Ammon's horn (tissue), 1 donor: ENCODE results near the gene BBX.

Source experiments
- DNase-seq: peaks from one replicate; pipeline ENCODE4 v3.0.0-alpha.2; 2016; ENCODE audit warnings: low spot score

BBX gene

GRCh38 chr3:107522510-107523288 lies at the start of gene BBX:
Gene BBX (plus strand): TSS chr3:107522962. CDS start chr3:107710461, 187,499 bp downstream.
- peak; percentile 96 for DNase-seq

GRCh38 chr3:107476462-107476861 lies 46.3 kb upstream of the BBX start:
- DNase-seq, result no peak

GRCh38 chr3:107487490-107487889 lies 35.3 kb upstream of the BBX start:
- DNase-seq, result no peak

GRCh38 chr3:107488942-107489341 lies 33.8 kb upstream of the BBX start:
- DNase-seq, result no peak

DNA sequence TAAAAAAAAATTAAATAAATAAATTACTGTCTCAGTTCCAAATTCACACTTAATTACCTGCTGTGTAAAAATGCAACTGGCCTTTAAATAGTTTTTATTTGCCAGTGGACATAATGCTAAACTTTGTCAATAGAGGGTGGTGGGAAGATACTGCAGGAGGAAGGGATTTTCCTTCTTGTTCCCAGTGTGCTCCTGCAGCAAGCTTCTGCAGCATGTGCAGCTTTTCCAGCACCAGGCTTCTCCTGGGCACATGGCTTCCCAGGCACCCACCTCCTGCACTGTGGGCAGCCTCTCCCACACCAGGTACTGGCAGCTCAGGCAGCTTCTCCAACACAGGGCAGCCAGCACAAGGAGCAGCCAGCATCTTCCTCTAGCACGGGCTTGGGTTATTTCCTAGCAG lies 29.6 kb upstream of the BBX start:
- no peak for DNase-seq

DNA sequence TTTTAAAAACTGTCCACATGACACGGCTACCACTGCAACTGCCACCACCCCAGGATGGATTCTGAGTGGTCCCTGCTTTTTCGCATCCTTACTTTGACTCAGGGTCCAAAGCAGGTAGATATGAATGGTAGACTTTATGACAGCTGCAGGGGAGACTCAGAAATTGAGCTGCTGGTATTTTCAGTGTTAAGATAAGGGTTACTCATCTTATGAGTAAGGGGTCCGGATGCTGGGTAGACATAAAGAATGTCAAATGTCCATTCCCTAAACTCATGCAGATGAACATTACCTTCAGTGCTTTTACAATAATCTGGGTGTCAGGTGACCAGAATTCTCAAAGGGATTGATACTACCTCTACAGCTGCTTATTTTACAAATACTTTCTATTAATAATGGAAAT lies 25.9 kb upstream of the BBX start:
- DNase-seq, result no peak

GRCh38 chr3:107498646-107499045 lies 24.1 kb upstream of the BBX start:
- no peak for DNase-seq

DNA sequence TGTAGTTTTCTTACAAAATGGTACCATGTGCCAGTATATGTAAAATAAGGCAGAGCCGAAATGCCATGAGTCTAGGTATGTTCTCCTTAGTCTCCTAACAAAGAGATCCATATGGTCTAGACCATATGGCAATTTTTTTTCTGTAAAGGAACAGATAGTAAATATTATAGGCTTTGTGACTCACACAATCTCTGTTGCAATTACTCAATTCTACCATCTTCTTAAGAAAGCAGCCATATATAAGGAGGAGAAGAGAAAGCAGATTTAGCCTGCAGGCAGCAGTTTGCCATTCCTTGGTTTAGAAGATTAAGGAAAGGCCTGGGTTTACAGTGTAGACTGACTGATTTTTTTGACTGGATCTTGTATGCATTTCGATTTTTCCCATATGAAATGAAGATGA lies 16.3 kb upstream of the BBX start:
- no peak for DNase-seq

DNA sequence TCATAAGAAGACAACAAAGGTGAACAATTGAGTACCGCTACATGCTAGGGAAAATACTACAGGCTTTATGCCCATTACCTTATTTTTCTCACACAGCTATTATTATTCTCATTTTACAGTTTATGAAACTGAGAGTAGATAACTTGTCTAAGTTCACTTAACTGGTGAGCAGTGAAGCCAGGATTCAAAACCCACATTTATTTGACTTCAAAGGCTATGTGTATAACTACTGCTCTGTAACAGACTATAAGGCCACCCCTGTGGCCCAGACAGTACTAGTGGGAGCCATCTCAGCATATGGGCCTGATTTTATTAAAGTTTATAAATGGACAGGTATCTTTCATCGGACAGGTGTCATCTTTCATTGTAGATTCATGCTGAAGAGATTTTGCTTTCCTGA lies 14.4 kb upstream of the BBX start:
- DNase-seq, result no peak

DNA sequence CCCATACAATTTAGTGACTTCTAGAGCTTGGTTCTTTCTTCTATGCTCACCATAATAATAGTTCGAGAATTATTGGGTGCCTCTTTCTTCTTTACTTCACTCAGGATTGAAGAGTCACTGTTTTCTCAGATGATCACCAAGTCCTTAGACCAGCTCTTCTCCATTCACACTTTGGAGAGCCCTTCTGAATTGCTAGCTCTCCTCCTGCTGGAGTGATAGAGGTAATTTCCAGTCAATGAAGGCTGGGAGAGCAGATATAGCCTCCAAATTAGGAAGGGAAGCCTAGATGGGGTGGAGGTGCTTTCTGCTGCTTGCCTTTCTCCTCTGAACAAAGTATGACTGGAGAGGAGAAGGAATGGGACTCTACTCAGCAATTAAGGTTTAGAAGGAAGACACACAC lies 10.7 kb upstream of the BBX start:
- no peak for DNase-seq

DNA sequence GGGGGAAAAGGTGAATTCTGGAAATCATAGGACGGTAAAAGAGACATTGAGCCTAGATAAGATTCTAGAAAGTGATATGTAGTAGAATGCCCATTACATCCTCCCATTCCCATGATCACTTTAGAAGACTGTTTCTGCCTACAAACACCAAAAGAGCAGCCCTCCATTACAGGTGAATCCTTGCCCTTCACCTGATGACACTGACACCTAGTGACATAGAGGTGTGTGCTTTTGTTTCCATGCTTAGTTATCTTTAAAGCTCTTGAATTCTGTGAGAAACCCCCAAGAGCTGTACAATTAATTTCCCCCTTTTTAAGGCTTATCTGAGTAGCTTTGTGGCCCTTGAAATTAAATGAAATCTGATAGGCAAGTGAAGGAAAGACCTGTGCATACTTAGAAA lies 8.3 kb upstream of the BBX start:
- DNase-seq, result no peak

DNA sequence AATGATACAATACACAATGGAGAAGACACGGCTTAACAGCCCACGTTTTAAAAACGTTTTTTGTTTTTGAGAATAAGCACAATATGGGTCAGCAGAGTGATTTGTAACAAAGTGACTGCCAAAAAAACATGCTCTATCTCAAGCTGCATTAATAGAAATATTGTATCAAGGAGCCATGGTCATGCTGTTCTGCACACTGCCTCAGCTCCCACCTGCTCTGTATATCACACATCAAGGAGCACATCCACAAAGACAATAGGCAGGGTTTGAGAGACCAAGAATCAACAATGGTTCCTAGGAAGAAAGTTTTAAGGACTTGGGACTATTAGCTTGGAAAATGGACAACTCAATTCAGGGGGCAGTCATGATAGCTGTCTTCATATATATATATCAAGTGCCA lies 6.3 kb upstream of the BBX start:
- no peak for DNase-seq

DNA sequence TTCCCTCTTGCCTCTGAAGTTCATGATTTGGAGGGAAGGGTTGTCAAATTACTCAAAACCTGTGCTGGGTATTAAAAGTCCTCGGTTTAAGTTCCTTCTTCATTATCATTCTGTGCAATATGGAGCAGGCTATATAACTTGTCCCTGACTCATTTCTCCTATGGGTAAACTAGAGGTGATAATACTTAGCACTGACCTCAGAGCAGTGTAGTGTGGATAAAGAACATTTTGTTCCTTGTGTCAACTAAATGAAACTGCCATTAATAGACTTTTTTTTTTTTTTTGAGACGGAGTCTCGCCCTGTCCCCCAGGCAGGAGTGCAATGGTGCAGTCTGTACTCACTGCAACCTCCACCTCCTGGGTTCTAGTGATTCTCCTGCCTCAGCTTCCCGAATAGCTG lies 2.2 kb upstream of the BBX start:
- DNase-seq, result no peak

- no peak for DNase-seq
These were observed 1.2 kb upstream of the BBX start for GRCh38 chr3:107521469-107522059.

DNA sequence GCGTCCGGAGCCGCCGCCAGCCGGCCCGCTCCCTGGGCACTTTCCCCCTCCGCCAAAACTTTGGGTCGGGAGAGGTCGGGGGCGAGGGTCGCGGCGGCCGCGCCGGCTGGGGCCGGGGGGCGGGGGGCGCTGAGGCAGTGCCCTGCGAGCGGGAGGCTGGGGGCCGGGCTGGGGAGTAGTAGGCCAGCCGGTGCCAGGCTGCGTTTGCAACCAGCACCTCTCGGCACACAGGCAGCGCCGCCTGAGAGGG lies 452 bp downstream of the BBX start:
- peak; percentile 52 for DNase-seq

GRCh38 chr3:107523539-107524325 lies 970 bp downstream of the BBX start:
- DNase-seq, result peak; percentile 78

GRCh38 chr3:107524326-107524840 lies 1.6 kb downstream of the BBX start:
- peak; percentile 14 for DNase-seq

GRCh38 chr3:107524841-107525643 lies 2.3 kb downstream of the BBX start:
- DNase-seq, result peak; percentile 56

DNA sequence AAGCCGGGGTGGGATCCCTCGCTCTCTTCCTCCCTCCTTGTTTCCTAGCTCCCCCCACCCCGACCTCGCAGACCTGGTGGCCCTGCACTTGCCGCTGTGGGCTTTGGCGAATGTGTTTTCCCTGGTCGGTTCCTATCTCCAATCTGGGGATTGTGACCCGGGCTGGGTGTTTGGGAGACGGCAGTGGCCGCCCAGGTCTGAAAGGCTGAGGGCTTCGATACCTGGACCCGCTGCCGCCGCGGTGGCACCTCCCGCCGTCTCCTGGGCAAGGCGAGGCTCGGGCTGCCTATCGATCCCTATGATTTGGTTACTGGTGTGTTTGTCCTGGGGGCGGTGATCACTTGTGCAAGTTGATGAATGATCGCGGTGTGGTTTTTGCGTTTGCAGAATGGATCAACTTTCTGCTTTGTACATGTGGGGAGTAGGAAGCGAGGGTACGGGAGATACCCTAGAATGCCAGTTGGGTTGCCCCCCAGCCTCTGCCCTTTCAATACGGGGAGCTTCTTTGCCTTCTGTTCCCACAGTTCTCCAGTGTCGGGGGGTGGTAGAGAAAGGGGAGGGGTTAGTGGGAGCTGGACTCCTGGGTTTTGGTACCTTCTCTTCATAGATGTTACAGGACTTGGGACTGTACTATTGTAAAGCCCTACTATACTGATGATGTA lies 3.0 kb downstream of the BBX start:
- DNase-seq, result peak; percentile 22

GRCh38 chr3:107531917-107532469 lies 9.2 kb downstream of the BBX start:
- DNase-seq, result no peak

DNA sequence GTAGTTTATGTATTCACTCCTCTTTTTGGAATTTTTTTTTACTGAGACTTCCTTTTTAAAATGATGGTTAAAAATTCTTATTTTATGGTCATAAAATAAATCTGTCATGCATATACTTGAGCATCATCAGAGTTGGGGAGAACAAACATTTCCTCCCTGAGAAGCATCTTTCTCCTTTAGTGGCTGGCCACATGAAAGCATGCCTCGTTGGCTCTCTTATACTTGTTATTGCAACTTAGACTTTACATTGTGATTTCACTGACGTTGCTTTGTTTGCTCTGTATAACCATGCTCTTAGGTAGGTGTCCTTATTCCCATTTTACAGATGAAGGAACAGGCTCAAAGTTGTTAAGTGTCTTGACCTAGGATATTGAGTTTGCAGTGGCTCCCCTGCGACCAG lies 18.1 kb downstream of the BBX start:
- DNase-seq, result no peak
